A673 (cell line): ENCODE data around the gene CEACAM18.

ENCODE experiments used
- CTCF ChIP-seq: fragments of 300-800, 200-600 bp; sonication (generic); conservative IDR thresholded peaks from 2 replicates; pipeline ENCODE4 v1.5.1; 2017; ENCODE audit warnings: low read depth, mild to moderate bottlenecking, antibody characterized with exemption, low read length, moderate library complexity, mixed read lengths
- EZH2 ChIP-seq: fragments of 200-600 bp; sonication (generic); IDR thresholded peaks from 2 replicates; pipeline ENCODE4 v1.6.1; 2017; ENCODE audit warnings: borderline replicate concordance, low read depth, mild to moderate bottlenecking, mixed read lengths, antibody characterized with exemption, low read length; ENCODE audit not compliant: poor library complexity, severe bottlenecking

GRCh38 chr19:51503286-51503817 is 25.0 kb downstream of the CEACAM18 start:
- no peak for TF ChIP-seq CTCF
- TF ChIP-seq EZH2, result no peak
